ENCODE results near the gene KMT2E. TPM values are rescaled to one million over a fixed set of nuclear protein-coding genes. Genes with fewer than 3 reads are reported as not detected.

The KMT2E gene
- total RNA-seq, 2 donors from 2014 or later = 83.7 to 102 TPM

GRCh38 chr7:104979167-104979841 lies 34.7 kb upstream of the KMT2E start:
- Histone ChIP-seq H3K4me1 (replicated peaks) (peaks cover 54% of the 10 kb centered on the region), H3K9me3 (no peaks in the 10 kb centered on the region), H3K27ac (peak overlapping the region; percentile 73 to 80), H3K4me3 (no peak overlapping the region), H3K36me3 (no peaks in the 10 kb centered on the region), H3K27me3 (replicated peaks; ENCODE audit: insufficient read depth) (no peaks in the 10 kb centered on the region)
- intact Hi-C loops (cut with DNase I) = no loop called here
- 14% methylated on average over 4 of the region's 4 CpGs for WGBS
- TF ChIP-seq CTCF (IDR thresholded peaks at IDR 0.05) = no peak
- TF ChIP-seq POLR2A (IDR thresholded peaks at IDR 0.05) = peak; percentile 14
- peak; percentile 86 for TF ChIP-seq POLR2AphosphoS5 (IDR thresholded peaks at IDR 0.05)
- DNase-seq (ENCODE audit: low spot score) = peak; percentile 85

- 78% methylated on average over 5 of the region's 5 CpGs for WGBS
- Histone ChIP-seq H3K4me3 (no peak overlapping the region), H3K36me3 (no peaks in the 10 kb centered on the region), H3K27me3 (replicated peaks; ENCODE audit: insufficient read depth) (no peaks in the 10 kb centered on the region), H3K27ac (peak overlapping the region; percentile 73 to 80), H3K9me3 (no peaks in the 10 kb centered on the region), H3K4me1 (replicated peaks) (peaks cover 54% of the 10 kb centered on the region)
- TF ChIP-seq POLR2AphosphoS5 (IDR thresholded peaks at IDR 0.05) = no peak
- no peak for TF ChIP-seq POLR2A (IDR thresholded peaks at IDR 0.05)
- no peak for TF ChIP-seq CTCF (IDR thresholded peaks at IDR 0.05)
- DNase-seq (ENCODE audit: low spot score) = no peak
- intact Hi-C loops (cut with DNase I) = no loop called here
These were observed 33.6 kb upstream of the KMT2E start for GRCh38 chr7:104980440-104980839.

GRCh38 chr7:104980841-104981671 lies 32.9 kb upstream of the KMT2E start:
- DNase-seq (ENCODE audit: low spot score) = no peak
- no peaks in the 10 kb centered on the region for H3K27me3 ChIP-seq (replicated peaks; ENCODE audit: insufficient read depth)
- 39% methylated on average over 4 of the region's 4 CpGs for WGBS
- H3K4me1 ChIP-seq (replicated peaks) = peaks cover 53% of the 10 kb centered on the region
- intact Hi-C loops (cut with DNase I) = no loop called here
- no peaks in the 10 kb centered on the region for H3K36me3 ChIP-seq
- peak overlapping the region; percentile 34 to 80 for H3K27ac ChIP-seq
- H3K4me3 ChIP-seq = no peak overlapping the region
- H3K9me3 ChIP-seq = no peaks in the 10 kb centered on the region
- TF ChIP-seq POLR2AphosphoS5 (IDR thresholded peaks at IDR 0.05) (peak; percentile 21), CTCF (IDR thresholded peaks at IDR 0.05) (peak; percentile 61 to 83 (median 76)), POLR2A (IDR thresholded peaks at IDR 0.05) (no peak)

GRCh38 chr7:104981672-104982037 lies 32.4 kb upstream of the KMT2E start:
- TF ChIP-seq CTCF (IDR thresholded peaks at IDR 0.05) (no peak), POLR2AphosphoS5 (IDR thresholded peaks at IDR 0.05) (no peak), POLR2A (IDR thresholded peaks at IDR 0.05) (no peak)
- H3K4me1 ChIP-seq (replicated peaks) = peaks cover 47% of the 10 kb centered on the region
- no peaks in the 10 kb centered on the region for H3K9me3 ChIP-seq
- H3K36me3 ChIP-seq = no peaks in the 10 kb centered on the region
- 60% methylated on average over 1 of the region's 1 CpG for WGBS
- DNase-seq (ENCODE audit: low spot score) = no peak
- intact Hi-C loops (cut with DNase I) = loop anchor here (2.0 kb wide), 1 partner anchor 29 kb away; no protein-coding TSS in a partner anchor
- no peaks in the 10 kb centered on the region for H3K27me3 ChIP-seq (replicated peaks; ENCODE audit: insufficient read depth)
- H3K4me3 ChIP-seq = no peak overlapping the region
- H3K27ac ChIP-seq = peak overlapping the region; percentile 97 to 98

All from prostate gland (tissue), 2 donors.